Astrocyte (in vitro differentiated cells and primary cell): ENCODE measurements around the gene RAF1.

Experiments used
- CTCF ChIP-seq: IDR thresholded peaks from 2 replicates; pipeline ENCODE4 v1.5.1; 2011; ENCODE audit warnings: low read depth, mild to moderate bottlenecking, inconsistent platforms, low read length, moderate library complexity; ENCODE audit not compliant: insufficient read depth
- EZH2 ChIP-seq: IDR thresholded peaks from 2 replicates; pipeline ENCODE4 v1.6.1; 2012; ENCODE audit warnings: mild to moderate bottlenecking, low read length, inconsistent platforms; ENCODE audit not compliant: insufficient read depth

- no peak for TF ChIP-seq CTCF
- TF ChIP-seq EZH2: no peak
Measured at GRCh38 chr3:12629560-12629959, 34.4 kb downstream of the RAF1 start.
